IMR-90 (cell line): ENCODE measurements around the gene RAD51B.

Experiments used
- BHLHE40 ChIP-seq: fragments of 150-350 bp; IDR thresholded peaks from 2 replicates; pipeline ENCODE4 v1.6.1; 2016; ENCODE audit warnings: mild to moderate bottlenecking, low read depth, low read length
- CEBPB ChIP-seq: IDR thresholded peaks from 2 replicates; pipeline ENCODE4 v1.6.1; 2012; ENCODE audit warnings: low read depth, low read length, improper control_type of control experiment
- CHD1 ChIP-seq: IDR thresholded peaks from 2 replicates; pipeline ENCODE4 v1.6.1; 2012; ENCODE audit warnings: low read depth, low read length, improper control_type of control experiment
- CTCF ChIP-seq: conservative IDR thresholded peaks from 2 replicates; pipeline ENCODE4 v1.5.1; 2012; ENCODE audit warnings: mild to moderate bottlenecking, low read depth, low read length, improper control_type of control experiment
- MXI1 ChIP-seq: IDR thresholded peaks from 2 replicates; pipeline ENCODE4 v1.6.1; 2012; ENCODE audit warnings: low read depth, mild to moderate bottlenecking, low read length, moderate library complexity, borderline replicate concordance
- POLR2A ChIP-seq: IDR thresholded peaks from 2 replicates; pipeline ENCODE4 v1.6.1; 2012; ENCODE audit warnings: mild to moderate bottlenecking, low read depth, low read length
- RAD21 ChIP-seq: IDR thresholded peaks from 2 replicates; pipeline ENCODE4 v1.6.1; 2012; ENCODE audit warnings: low read length, improper control_type of control experiment
- RFX5 ChIP-seq: IDR thresholded peaks from 2 replicates; pipeline ENCODE4 v1.8.0; 2012; ENCODE audit warnings: low read depth, mild to moderate bottlenecking, low read length, moderate library complexity
- SMC3 ChIP-seq: fragments of 150-350 bp; IDR thresholded peaks from 2 replicates; pipeline ENCODE4 v1.6.1; 2016; ENCODE audit warnings: low read depth, mild to moderate bottlenecking, antibody characterized with exemption, low read length, moderate library complexity
- USF2 ChIP-seq: fragments of 150-350 bp; IDR thresholded peaks from 2 replicates; pipeline ENCODE4 v1.6.1; 2017; ENCODE audit warnings: mild to moderate bottlenecking, antibody characterized with exemption, low read length, low read depth

- no peak for TF ChIP-seq CTCF
- TF ChIP-seq POLR2A, result no peak
- no peak for TF ChIP-seq RAD21
- no peak for TF ChIP-seq USF2
- no peak for TF ChIP-seq RFX5
- TF ChIP-seq CHD1, result no peak
- no peak for TF ChIP-seq MXI1
- TF ChIP-seq BHLHE40, result no peak
- no peak for TF ChIP-seq CEBPB
- TF ChIP-seq SMC3, result no peak
Measured at GRCh38 chr14:68634874-68635595, 815.5 kb downstream of the RAD51B start.
